Colonic mucosa (tissue), 4 donors: ENCODE measurements around the gene LMO2. TPM values are rescaled to one million over a fixed set of nuclear protein-coding genes. Genes with fewer than 3 reads are reported as not detected.
A peak's percentile ranks its signal among the peaks of the same experiment; 100 is the strongest.

Source experiments
- DNase-seq: peaks from one replicate; pipeline ENCODE4 v3.0.0-alpha.2; 2020
- H3K27ac ChIP-seq: fragments of 200-600 bp; one replicate; pipeline ENCODE4 v1.8.0; 2021
- H3K27me3 ChIP-seq: fragments of 200-600 bp; one replicate; pipeline ENCODE4 v1.8.0; 2021
- H3K36me3 ChIP-seq: fragments of 200-600 bp; one replicate; pipeline ENCODE4 v1.8.0; 2021
- H3K4me1 ChIP-seq: fragments of 200-600 bp; one replicate; pipeline ENCODE4 v1.8.0; 2021; ENCODE audit warnings: mild to moderate bottlenecking
- H3K4me3 ChIP-seq: fragments of 200-600 bp; one replicate; pipeline ENCODE4 v1.8.0; 2021
- H3K9ac ChIP-seq, 2 donors: one replicate each; pipeline ENCODE4 v1.7.0; 2013; ENCODE audit warnings: control low read depth in 2 of 2, low read depth in 2 of 2, low read length in 2 of 2
- H3K9me3 ChIP-seq: fragments of 200-600 bp; one replicate; pipeline ENCODE4 v1.8.0; 2021
- intact Hi-C: fragments of 100-400 bp; cut with DNase I; formaldehyde crosslinking; loops from one replicate; pipeline ENCODE4 v1.14.1; 2022
- total RNA-seq, 2 donors: library from RNA; stranded (reverse); fragmentation: NEBNext Ultra II Directional in 1 of 2; extraction: Animal tissue kit (Norgen Biotek cat#: 25700) in 1 of 2; gene quantifications; one replicate each; pipeline ENCODE4 v1.2.1, GENCODE V29; 2021
- TF ChIP-seq, protein P1 (sequence below): fragments of 200-600 bp; IDR thresholded peaks from one replicate; pipeline ENCODE4 v1.8.0; 2022; ENCODE audit warnings: antibody characterized with exemption, mild to moderate bottlenecking
- donor health status: healthy.
- donor health status: DM: no; HTN: no; CAD: no.
- donor health status: DM: no; HTN: no; CAD: no.

Gene LMO2
- total RNA-seq, 2 donors from 2014 or later = 7.2 to 11.3 TPM

DNA sequence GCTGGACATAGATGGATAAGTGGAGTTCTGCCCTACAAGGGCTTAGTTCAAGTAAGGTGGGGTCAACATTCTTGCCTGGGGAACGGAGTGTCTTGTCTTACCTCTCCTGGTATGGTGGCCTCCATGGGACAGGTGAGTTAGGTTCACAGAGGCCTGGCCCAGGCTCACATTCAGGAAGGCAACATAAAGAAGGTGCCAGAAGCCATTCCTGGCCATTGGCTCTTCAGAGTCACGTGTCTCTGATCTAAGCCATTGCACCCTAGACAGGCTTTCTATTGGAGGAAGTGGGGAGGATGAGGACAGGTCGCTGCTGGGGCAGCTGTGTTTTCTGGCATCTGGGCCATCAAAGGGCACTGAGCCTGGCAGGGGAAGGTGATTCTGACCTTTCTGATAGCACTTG is 14.8 kb downstream of the LMO2 start:
- no peak overlapping the region for H3K9ac ChIP-seq
- DNase-seq = no peak
- no peaks in the 10 kb centered on the region for H3K4me1 ChIP-seq
- intact Hi-C loops = no loop called here
- no peak overlapping the region for H3K4me3 ChIP-seq
- H3K27ac ChIP-seq = no peak overlapping the region
- TF ChIP-seq, protein P1, sequence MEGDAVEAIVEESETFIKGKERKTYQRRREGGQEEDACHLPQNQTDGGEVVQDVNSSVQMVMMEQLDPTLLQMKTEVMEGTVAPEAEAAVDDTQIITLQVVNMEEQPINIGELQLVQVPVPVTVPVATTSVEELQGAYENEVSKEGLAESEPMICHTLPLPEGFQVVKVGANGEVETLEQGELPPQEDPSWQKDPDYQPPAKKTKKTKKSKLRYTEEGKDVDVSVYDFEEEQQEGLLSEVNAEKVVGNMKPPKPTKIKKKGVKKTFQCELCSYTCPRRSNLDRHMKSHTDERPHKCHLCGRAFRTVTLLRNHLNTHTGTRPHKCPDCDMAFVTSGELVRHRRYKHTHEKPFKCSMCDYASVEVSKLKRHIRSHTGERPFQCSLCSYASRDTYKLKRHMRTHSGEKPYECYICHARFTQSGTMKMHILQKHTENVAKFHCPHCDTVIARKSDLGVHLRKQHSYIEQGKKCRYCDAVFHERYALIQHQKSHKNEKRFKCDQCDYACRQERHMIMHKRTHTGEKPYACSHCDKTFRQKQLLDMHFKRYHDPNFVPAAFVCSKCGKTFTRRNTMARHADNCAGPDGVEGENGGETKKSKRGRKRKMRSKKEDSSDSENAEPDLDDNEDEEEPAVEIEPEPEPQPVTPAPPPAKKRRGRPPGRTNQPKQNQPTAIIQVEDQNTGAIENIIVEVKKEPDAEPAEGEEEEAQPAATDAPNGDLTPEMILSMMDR = no peak
- H3K9me3 ChIP-seq = no peaks in the 10 kb centered on the region
- peaks cover 2% of the 10 kb centered on the region for H3K27me3 ChIP-seq
- H3K36me3 ChIP-seq = no peaks in the 10 kb centered on the region

DNA sequence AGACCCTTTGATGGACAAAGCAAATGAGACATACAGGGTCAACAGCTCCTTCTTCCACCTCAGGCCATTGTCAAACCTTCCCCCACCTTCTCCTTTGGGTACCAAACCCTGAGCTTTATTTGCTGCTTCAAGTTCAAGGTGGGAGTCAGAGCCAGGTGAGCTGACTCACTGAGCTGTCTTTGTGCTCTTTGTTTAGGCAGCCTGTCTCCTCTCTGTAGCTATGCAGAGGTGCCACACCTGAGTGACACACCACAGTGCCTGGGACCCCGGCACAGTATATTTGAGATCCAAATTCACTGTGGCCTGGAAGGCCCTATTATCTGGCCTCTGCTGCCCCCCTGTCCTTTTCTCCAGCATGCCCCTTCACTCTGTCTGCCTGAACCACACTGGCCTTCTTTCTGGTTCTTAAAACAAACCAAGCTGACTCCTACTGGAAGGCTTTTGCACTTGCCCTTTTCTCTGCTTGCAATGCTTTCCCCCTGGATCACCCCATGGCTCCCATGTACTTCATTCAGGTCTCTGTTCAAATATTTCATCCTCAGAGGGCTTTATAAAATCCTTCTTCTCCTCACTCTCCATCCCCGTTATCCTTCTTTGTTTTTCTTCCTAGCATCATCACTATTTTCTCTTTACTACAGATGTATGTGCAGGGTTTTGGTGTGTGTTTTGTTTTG is 16.1 kb downstream of the LMO2 start:
- TF ChIP-seq, protein P1 = no peak
- peaks cover 8% of the 10 kb centered on the region for H3K27me3 ChIP-seq

DNA sequence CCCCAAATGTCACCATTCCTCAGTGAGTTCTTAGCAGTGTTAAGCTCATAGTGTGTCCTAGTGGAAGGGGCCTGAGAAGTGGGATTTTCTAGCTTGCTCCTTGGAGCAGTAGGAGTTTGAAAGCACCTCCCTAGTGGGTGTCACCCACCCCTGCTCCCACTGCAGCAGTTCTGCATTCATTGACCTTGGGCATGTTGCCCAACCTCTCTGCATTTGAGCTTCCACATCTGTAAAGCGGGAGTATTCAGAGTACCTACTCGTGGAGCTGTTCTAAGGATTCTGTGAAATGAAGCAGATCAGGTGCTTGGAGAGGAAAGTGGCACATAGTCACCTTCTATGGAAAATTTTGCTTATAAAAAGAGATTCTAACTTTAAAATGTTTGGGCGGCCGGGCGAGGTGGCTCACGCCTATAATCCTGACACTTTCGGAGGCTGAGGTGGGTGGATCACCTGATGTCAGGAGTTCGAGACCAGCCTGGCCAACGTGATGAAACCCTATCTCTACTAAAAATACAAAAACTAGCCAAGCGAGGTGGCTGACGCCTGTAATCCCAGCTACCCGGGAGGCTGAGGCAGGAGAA is 16.9 kb downstream of the LMO2 start:
- peaks cover 13% of the 10 kb centered on the region for H3K27me3 ChIP-seq
- TF ChIP-seq, protein P1 = no peak

More for the DNA sequence above, 16.1 kb downstream of the LMO2 start:
- Histone ChIP-seq H3K36me3 (no peaks in the 10 kb centered on the region), H3K9me3 (no peaks in the 10 kb centered on the region), H3K4me1 (no peaks in the 10 kb centered on the region), H3K27ac (no peak overlapping the region), H3K9ac (no peak overlapping the region), H3K4me3 (no peak overlapping the region)
- intact Hi-C loops = no loop called here
- DNase-seq = no peak

DNA sequence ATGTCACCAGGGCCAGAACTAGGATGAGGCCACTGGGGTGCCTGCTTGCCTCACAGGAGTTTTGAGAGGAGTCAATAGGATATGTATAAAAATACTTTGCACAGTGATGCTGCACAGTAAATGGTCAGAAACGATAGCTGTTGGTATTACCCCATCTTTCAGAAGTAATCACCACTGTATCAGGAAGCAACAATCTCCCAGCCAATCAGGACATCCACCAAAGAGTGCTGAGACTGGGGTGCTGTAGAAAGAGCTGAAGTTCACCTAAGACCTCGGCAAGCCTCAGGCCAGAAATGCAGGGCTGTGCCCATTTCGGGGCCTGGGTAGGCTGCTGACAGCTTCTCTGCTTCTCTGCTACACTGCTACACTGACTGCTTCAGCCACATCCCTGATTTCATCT is 17.4 kb downstream of the LMO2 start:
- Histone ChIP-seq H3K27me3 (peaks cover 13% of the 10 kb centered on the region), H3K9ac (no peak overlapping the region), H3K9me3 (no peaks in the 10 kb centered on the region), H3K27ac (no peak overlapping the region), H3K4me1 (no peaks in the 10 kb centered on the region), H3K36me3 (no peaks in the 10 kb centered on the region), H3K4me3 (no peak overlapping the region)
- TF ChIP-seq, protein P1 = no peak
- intact Hi-C loops = no loop called here
- DNase-seq = no peak

More for the DNA sequence above, 16.9 kb downstream of the LMO2 start:
- Histone ChIP-seq H3K9me3 (no peaks in the 10 kb centered on the region), H3K4me3 (no peak overlapping the region), H3K9ac (no peak overlapping the region), H3K4me1 (no peaks in the 10 kb centered on the region), H3K27ac (no peak overlapping the region), H3K36me3 (no peaks in the 10 kb centered on the region)
- DNase-seq = no peak
- intact Hi-C loops = no loop called here

DNA sequence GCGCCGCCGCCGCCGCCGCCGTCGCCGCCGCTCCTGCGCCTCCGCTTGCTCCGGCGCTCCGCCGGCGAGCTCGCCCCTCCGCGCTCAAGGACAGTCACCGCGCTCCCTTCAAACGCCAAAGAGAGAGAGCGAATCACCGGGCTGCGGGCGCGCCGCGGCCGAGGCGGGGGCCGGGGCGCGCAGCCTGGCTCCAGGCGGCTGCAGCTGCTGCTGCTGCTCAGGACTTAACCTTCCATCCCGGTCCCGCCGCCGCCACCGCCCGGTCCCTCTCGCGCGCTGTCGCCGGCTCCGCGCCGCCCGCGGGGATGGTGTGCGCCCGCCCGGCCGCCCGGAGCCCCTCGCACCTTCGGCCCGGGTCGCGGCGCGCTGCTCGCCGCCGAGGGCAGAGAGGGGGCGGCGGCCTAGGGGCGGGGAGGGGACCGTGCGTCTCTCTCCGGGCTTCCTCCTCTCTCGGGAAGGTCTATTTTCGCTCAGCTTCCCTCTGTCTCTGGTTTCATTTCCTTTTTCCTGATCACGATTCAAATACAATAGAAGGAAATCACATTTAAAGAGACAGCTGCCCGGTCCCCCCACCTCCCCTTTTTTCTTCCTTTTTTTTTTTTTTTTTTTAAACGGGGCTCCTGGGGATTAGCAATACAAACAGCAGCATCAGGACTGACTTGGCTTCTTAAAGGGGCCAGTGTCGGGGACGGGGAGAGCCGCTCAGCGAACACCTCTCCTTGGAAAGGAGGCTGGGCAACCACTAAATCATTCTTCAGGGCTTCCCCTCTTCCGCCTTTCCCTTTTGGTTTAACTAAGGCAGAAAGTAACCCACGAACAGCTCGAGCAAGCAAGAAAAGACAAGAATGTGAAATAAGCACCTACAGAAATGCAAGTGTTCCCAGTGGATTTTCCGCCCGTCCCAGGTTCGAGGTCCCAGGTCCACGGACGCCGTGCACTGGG is 22.1 kb downstream of the LMO2 start:
- peak overlapping the region; percentile 60 for H3K27ac ChIP-seq
- no peaks in the 10 kb centered on the region for H3K4me1 ChIP-seq
- H3K36me3 ChIP-seq = no peaks in the 10 kb centered on the region
- peak overlapping the region in 1 of 2 donors; percentile 53 for H3K9ac ChIP-seq
- H3K27me3 ChIP-seq = peaks cover 24% of the 10 kb centered on the region
- intact Hi-C loops = no loop called here
- peak; percentile 49 for DNase-seq
- no peaks in the 10 kb centered on the region for H3K9me3 ChIP-seq
- TF ChIP-seq, protein P1 = no peak
- peak overlapping the region; percentile 51 for H3K4me3 ChIP-seq
